ENCODE measurements around the gene PHKA2. TPM values are rescaled to one million over a fixed set of nuclear protein-coding genes. Genes with fewer than 3 reads are reported as not detected.

PHKA2 gene
- total RNA-seq, 1 experiment from 2014 or later, result 34.4 TPM

GRCh38 chrX:18929775-18930174 lies 54.1 kb downstream of the PHKA2 start:
- Histone ChIP-seq H3F3A (ENCODE audit: insufficient read depth, low read depth) (no peaks in the 10 kb centered on the region), H3K4me1 (replicated peaks; ENCODE audit: insufficient read depth) (no peaks in the 10 kb centered on the region), H3K4me3 (no peak overlapping the region), H3K27me3 (ENCODE audit: insufficient read depth, low read depth) (no peaks in the 10 kb centered on the region), H4K20me1 (ENCODE audit: insufficient read depth) (no peaks in the 10 kb centered on the region), H3K4me2 (no peak overlapping the region), H3K79me2 (ENCODE audit: low read depth) (no peaks in the 10 kb centered on the region), H3K9me2 (ENCODE audit: insufficient read depth) (no peaks in the 10 kb centered on the region), H3K27ac (no peak overlapping the region), H2AFZ (no peak overlapping the region), H3K9me3 (ENCODE audit: insufficient read depth, low read depth) (no peaks in the 10 kb centered on the region), H3K36me3 (ENCODE audit: low read depth) (no peaks in the 10 kb centered on the region)
- no TSS peak for BruUV-seq (replicated peaks)
- POLR2A ChIA-PET (ENCODE audit: unreplicated experiment), result no interaction called here
- CTCF ChIA-PET, result no interaction called here
- intact Hi-C loops (cut with micrococcal nuclease; ENCODE audit: unreplicated experiment), result loop anchor here (10.0 kb wide), 1 partner anchor 85 kb away; no protein-coding TSS in a partner anchor
- DNase-seq, result no peak
- TF ChIP-seq CTCF (conservative IDR thresholded peaks at IDR 0.05) (no peak), EZH2 (IDR thresholded peaks at IDR 0.05; ENCODE audit: low read depth) (no peak)

- no peak for DNase-seq
- intact Hi-C loops (cut with micrococcal nuclease; ENCODE audit: unreplicated experiment), result no loop called here
- Histone ChIP-seq H3K79me2 (ENCODE audit: low read depth) (no peaks in the 10 kb centered on the region), H3F3A (ENCODE audit: insufficient read depth, low read depth) (no peaks in the 10 kb centered on the region), H2AFZ (no peak overlapping the region), H3K9me3 (ENCODE audit: insufficient read depth, low read depth) (no peaks in the 10 kb centered on the region), H3K4me3 (no peak overlapping the region), H3K27me3 (ENCODE audit: insufficient read depth, low read depth) (no peaks in the 10 kb centered on the region), H3K4me1 (replicated peaks; ENCODE audit: insufficient read depth) (no peaks in the 10 kb centered on the region), H3K27ac (no peak overlapping the region), H4K20me1 (ENCODE audit: insufficient read depth) (no peaks in the 10 kb centered on the region), H3K9me2 (ENCODE audit: insufficient read depth) (no peaks in the 10 kb centered on the region), H3K4me2 (no peak overlapping the region), H3K36me3 (ENCODE audit: low read depth) (no peaks in the 10 kb centered on the region)
- no TSS peak for BruUV-seq (replicated peaks)
- no peak for TF ChIP-seq EZH2 (IDR thresholded peaks at IDR 0.05; ENCODE audit: low read depth)
- TF ChIP-seq CTCF (conservative IDR thresholded peaks at IDR 0.05), result no peak
- ChIA-PET POLR2A (ENCODE audit: unreplicated experiment) (no interaction called here), CTCF (no interaction called here)
These were observed 56.4 kb downstream of the PHKA2 start for GRCh38 chrX:18927558-18927957.

- no peak for TF ChIP-seq CTCF (conservative IDR thresholded peaks at IDR 0.05)
- TF ChIP-seq EZH2 (IDR thresholded peaks at IDR 0.05; ENCODE audit: low read depth), result no peak
- no peak overlapping the region for H3K4me2 ChIP-seq
- no peak overlapping the region for H3K4me3 ChIP-seq
- H3K36me3 ChIP-seq (ENCODE audit: low read depth), result no peaks in the 10 kb centered on the region
- no peaks in the 10 kb centered on the region for H3K79me2 ChIP-seq (ENCODE audit: low read depth)
- H3K27ac ChIP-seq, result no peak overlapping the region
- no peaks in the 10 kb centered on the region for H3K9me3 ChIP-seq (ENCODE audit: insufficient read depth, low read depth)
- no peaks in the 10 kb centered on the region for H3F3A ChIP-seq (ENCODE audit: insufficient read depth, low read depth)
- no TSS peak for BruUV-seq (replicated peaks)
- ChIA-PET POLR2A (ENCODE audit: unreplicated experiment) (no interaction called here), CTCF (interaction anchor here (0.8 kb wide), 1 partner anchor 409 kb away, joined by 3 read pairs; no protein-coding TSS in a partner anchor)
- no peaks in the 10 kb centered on the region for H3K4me1 ChIP-seq (replicated peaks; ENCODE audit: insufficient read depth)
- H3K27me3 ChIP-seq (ENCODE audit: insufficient read depth, low read depth), result no peaks in the 10 kb centered on the region
- H3K9me2 ChIP-seq (ENCODE audit: insufficient read depth), result no peaks in the 10 kb centered on the region
- intact Hi-C loops (cut with micrococcal nuclease; ENCODE audit: unreplicated experiment), result no loop called here
- H4K20me1 ChIP-seq (ENCODE audit: insufficient read depth), result no peaks in the 10 kb centered on the region
- H2AFZ ChIP-seq, result no peak overlapping the region
- no peak for DNase-seq
These were observed 59.3 kb downstream of the PHKA2 start for GRCh38 chrX:18924507-18925088.

All from PC-9 (cell line).